VCaP (cell line): Measurements from ENCODE around the gene PLEK2.

Experiments used
- H3K27ac ChIP-seq: fragments of 450-650 bp; 2 replicates; pipeline ENCODE4 v1.5.1; 2017
- TF ChIP-seq, protein P1 (sequence below): fragments of 450-650 bp; conservative IDR thresholded peaks from 2 replicates; pipeline ENCODE4 v1.5.1; 2017; ENCODE audit warnings: mild to moderate bottlenecking, moderate library complexity

The PLEK2 gene

DNA sequence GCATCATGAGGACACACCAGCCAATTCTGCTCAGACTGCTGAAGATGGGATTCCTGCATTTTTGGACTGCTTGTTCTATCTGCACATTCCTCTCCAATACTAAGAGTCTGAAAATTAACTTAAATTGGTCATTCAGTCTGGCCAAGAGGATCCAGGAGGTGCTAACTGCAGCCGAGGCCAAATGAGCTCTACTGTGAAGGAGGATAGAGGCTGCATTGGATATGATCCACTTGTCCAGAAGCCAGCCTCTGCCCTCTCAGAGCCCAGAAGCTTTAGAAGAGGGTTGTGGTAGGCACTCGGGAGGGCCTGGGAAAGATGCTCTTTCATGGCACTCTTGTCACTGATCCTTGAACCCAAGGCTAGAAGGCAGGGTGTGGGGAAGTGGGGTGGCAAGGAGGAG is 37.1 kb upstream of the PLEK2 start:
- TF ChIP-seq, protein P1, sequence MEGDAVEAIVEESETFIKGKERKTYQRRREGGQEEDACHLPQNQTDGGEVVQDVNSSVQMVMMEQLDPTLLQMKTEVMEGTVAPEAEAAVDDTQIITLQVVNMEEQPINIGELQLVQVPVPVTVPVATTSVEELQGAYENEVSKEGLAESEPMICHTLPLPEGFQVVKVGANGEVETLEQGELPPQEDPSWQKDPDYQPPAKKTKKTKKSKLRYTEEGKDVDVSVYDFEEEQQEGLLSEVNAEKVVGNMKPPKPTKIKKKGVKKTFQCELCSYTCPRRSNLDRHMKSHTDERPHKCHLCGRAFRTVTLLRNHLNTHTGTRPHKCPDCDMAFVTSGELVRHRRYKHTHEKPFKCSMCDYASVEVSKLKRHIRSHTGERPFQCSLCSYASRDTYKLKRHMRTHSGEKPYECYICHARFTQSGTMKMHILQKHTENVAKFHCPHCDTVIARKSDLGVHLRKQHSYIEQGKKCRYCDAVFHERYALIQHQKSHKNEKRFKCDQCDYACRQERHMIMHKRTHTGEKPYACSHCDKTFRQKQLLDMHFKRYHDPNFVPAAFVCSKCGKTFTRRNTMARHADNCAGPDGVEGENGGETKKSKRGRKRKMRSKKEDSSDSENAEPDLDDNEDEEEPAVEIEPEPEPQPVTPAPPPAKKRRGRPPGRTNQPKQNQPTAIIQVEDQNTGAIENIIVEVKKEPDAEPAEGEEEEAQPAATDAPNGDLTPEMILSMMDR, result no peak
- no peak overlapping the region for H3K27ac ChIP-seq

DNA sequence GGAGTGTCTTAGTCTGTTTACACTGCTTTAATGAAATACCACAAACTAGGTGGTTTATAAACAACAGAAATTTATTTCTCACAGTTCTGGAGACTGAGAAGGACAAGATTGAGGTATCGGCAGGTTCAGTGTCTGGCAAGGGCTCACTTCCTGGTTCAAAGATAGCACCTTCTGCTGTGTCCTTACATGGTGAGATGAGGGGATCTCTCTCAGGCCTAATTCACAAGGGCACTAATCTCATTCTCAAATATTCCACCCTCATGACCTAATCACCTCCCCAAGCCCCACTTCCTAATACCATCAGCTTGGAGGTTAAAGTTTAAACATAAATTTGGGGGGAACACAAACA is 35.0 kb upstream of the PLEK2 start:
- TF ChIP-seq, protein P1, result no peak
- peak overlapping the region; percentile 71 for H3K27ac ChIP-seq

DNA sequence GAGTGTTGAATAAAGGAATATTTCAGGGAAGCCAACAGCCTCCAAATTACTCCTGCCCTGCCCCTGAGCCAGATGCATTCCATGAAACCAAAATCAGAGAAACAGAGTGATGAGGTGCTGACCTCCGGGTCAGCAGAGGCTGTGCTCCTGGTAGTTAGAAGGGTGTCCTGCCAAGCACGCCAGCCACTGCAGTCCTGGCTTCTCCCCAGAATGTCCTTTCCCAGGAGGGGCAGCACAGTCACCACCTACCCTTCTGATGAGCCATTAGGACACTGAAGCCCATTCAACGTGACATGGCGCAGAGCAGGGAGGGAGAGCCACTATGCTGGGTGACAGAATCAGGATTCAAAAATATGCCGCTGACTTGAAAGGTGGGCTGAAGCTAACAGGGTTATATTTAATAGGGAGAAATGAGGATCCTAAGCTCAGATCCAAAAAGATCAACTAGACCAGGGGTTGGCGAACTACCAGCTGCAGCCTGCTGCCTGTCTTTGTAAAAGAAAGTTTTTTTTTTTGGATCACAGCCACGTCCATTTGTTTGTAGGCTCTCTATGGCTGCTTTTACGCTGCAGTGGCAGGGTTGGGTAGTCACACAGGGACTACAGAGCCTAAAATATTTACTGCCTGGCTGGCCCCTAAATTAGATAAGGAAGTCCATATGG is 34.5 kb upstream of the PLEK2 start:
- TF ChIP-seq, protein P1, result no peak
- peak overlapping the region; percentile 71 for H3K27ac ChIP-seq

DNA sequence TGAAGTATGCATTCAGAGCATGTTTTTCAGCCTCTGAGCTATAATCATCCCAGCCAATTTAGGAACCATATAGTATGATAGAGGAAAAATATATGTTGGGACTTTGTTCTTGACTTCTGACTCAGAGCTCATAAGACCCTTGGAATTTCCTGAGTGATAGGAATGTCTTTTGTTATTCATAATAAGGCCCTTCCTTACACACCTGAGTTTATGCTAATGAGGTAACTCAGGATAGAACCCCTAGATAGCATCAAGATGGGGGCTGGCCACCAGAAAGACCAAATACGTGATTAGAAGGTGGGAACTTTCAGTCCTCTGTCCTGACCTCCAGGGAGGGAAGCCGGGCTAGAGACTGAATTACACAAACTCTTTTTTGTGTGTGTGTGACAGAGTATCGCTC is 32.4 kb upstream of the PLEK2 start:
- TF ChIP-seq, protein P1, result no peak
- no peak overlapping the region for H3K27ac ChIP-seq

DNA sequence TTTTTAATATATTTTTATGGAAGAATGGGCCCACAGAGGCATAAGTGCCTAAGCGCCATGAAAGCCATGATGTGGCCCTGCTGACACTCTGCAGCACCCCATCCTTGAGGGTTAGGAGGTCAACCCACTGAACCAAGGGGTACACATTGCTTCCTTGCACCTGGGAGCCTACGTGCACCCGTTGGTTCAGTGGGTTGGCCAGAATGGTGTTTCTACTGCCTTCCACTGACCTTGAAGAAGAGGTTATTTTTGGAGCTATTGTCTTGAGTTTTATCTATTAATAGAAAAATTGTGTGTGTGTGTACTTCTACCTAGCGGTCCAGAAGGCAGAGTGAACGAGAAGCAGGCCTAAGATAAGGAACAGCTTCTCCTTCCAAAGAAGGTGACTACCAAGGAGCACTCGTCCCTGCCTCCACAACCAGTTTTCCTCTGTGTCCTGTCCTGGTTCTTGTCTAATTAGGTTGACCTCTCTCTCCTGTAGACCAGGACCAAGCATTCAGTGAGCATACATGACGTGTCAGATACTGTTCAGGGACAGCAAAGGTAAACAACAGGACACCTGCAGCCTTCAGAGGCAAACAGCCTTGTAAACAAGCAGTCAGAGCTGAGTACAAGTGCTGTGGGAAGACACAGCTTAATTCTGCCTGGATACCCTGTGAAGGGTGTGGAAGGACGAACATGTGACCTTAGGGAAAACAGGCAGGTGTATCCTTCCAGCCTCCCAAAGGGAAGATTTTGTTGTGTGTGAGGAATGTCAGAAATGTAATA is 30.4 kb upstream of the PLEK2 start:
- TF ChIP-seq, protein P1, result no peak
- H3K27ac ChIP-seq, result peak overlapping the region; percentile 91

DNA sequence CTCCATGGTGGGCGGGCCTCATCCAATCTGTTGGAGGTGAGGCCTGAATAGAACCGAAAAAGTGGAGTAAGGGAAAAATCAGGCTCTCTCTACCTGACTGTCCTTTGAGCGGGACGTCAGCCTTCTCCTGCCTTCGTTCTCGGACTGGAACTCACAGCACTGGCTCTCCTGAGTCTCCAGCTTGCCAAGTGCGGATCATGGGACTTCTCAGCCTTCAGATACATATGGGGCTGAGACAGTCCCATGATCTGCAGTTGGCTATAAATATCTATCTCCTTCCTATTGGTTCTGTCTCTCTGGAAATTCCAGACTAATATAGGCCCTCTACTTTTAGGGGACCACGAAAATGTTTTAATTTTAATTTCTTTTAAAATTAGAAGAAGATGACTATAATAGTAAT is 29.7 kb upstream of the PLEK2 start:
- TF ChIP-seq, protein P1, result no peak
- peak overlapping the region; percentile 91 for H3K27ac ChIP-seq

DNA sequence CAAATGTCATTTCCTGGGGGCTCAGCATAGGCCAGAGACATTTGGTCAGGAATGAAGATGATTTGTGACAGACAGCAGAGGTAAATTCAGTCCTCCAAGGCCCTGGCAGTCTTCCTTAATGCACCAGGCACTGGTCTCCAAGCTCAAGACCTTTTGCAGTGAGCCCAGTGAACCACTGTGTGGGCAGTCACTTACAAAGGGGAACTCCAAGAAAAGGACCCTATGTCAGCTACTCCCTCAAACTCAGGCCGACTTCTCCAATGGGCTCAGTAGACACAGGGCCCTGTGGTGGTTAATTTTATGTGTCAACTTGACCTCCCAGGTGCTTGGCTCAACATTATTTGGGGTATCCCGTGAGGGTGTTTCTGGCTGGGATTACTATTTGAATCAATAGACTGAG is 29.3 kb upstream of the PLEK2 start:
- TF ChIP-seq, protein P1, result no peak
- H3K27ac ChIP-seq, result peak overlapping the region; percentile 91
